ENCODE data around the gene OCEL1. TPM values are rescaled to one million over a fixed set of nuclear protein-coding genes. Genes with fewer than 3 reads are reported as not detected.

Gene OCEL1
- total RNA-seq, 4 donors from 2014 or later: 9.7 to 33.5 (median 21.8) TPM

GRCh38 chr19:17262557-17262956 lies 36.5 kb downstream of the OCEL1 start:
- intact Hi-C loops (cut with DNase I): loop anchor here (10.0 kb wide), 1 partner anchor 48 kb away; the partner anchor contains the start of gene USE1
- Histone ChIP-seq H3K36me3 (no peaks in the 10 kb centered on the region), H3K27me3 (no peaks in the 10 kb centered on the region), H3K4me1 (no peaks in the 10 kb centered on the region), H3K27ac (no peak overlapping the region), H3K4me3 (replicated peaks in 1 of 3) (no peak overlapping the region), H3K9me3 (no peaks in the 10 kb centered on the region)
- TF ChIP-seq, protein P1, sequence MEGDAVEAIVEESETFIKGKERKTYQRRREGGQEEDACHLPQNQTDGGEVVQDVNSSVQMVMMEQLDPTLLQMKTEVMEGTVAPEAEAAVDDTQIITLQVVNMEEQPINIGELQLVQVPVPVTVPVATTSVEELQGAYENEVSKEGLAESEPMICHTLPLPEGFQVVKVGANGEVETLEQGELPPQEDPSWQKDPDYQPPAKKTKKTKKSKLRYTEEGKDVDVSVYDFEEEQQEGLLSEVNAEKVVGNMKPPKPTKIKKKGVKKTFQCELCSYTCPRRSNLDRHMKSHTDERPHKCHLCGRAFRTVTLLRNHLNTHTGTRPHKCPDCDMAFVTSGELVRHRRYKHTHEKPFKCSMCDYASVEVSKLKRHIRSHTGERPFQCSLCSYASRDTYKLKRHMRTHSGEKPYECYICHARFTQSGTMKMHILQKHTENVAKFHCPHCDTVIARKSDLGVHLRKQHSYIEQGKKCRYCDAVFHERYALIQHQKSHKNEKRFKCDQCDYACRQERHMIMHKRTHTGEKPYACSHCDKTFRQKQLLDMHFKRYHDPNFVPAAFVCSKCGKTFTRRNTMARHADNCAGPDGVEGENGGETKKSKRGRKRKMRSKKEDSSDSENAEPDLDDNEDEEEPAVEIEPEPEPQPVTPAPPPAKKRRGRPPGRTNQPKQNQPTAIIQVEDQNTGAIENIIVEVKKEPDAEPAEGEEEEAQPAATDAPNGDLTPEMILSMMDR (IDR thresholded peaks at IDR 0.05): no peak
- no peak for DNase-seq
- 56 to 76% methylated on average over 11 to 16 of the region's 16 CpGs for WGBS, 2 donors

- Histone ChIP-seq H3K27ac (peak overlapping the region in 2 of 3 donors; percentile 48 to 76), H3K4me3 (replicated peaks in 1 of 3) (peak overlapping the region in 1 of 3 donors; percentile 24), H3K9me3 (no peaks in the 10 kb centered on the region), H3K36me3 (no peaks in the 10 kb centered on the region), H3K4me1 (peaks cover 5% of the 10 kb centered on the region in 2 donors), H3K27me3 (no peaks in the 10 kb centered on the region)
- WGBS, 2 donors: 80 to 83% methylated on average over 20 to 23 of the region's 23 CpGs
- TF ChIP-seq, protein P1 (IDR thresholded peaks at IDR 0.05): no peak
- no peak for TF ChIP-seq POLR2A (IDR thresholded peaks at IDR 0.05)
- intact Hi-C loops (cut with DNase I): loop anchor here (10.0 kb wide), 1 partner anchor 49 kb away; the partner anchor contains the start of gene USE1
- no peak for DNase-seq
Measured at GRCh38 chr19:17263712-17264640, 38.0 kb downstream of the OCEL1 start.

GRCh38 chr19:17264641-17264979 lies 38.6 kb downstream of the OCEL1 start, which contains the start of gene USHBP1:
TSS of gene USHBP1 (minus strand) at chr19:17264745. CDS start at chr19:17264299, 446 bp downstream.
- peak; percentile 16 to 22 for DNase-seq
- Histone ChIP-seq H3K27me3 (no peaks in the 10 kb centered on the region), H3K27ac (peak within 1 kb of the TSS in 2 of 3 donors; percentile 48 to 76), H3K36me3 (peaks cover 0 to 3% of the 10 kb centered on the region in 2 donors), H3K9me3 (no peaks in the 10 kb centered on the region), H3K4me1 (peaks cover 5% of the 10 kb centered on the region in 2 donors), H3K4me3 (replicated peaks in 1 of 3) (peak within 1 kb of the TSS in 1 of 3 donors; percentile 24)
- intact Hi-C loops (cut with DNase I): loop anchor here (10.0 kb wide), 1 partner anchor 50 kb away; the partner anchor contains the start of gene USE1
- TF ChIP-seq, protein P1 (IDR thresholded peaks at IDR 0.05): no peak
- TF ChIP-seq POLR2A (IDR thresholded peaks at IDR 0.05): peak in 1 of 2 donors; percentile 16
- 36% methylated on average over 5 of the region's 5 CpGs for WGBS, 2 donors

GRCh38 chr19:17266026-17266425 lies 40.0 kb downstream of the OCEL1 start:
- H3K4me3 ChIP-seq (replicated peaks in 1 of 3): no peak overlapping the region
- 84 to 85% methylated on average over 7 of the region's 7 CpGs for WGBS, 2 donors
- DNase-seq: no peak
- H3K4me1 ChIP-seq: peaks cover 5% of the 10 kb centered on the region in 2 donors
- peaks cover under 1 to 4% of the 10 kb centered on the region in 2 donors for H3K36me3 ChIP-seq
- intact Hi-C loops (cut with DNase I): loop anchor here (10.0 kb wide), 1 partner anchor 51 kb away; the partner anchor contains the start of gene USE1
- H3K27me3 ChIP-seq: no peaks in the 10 kb centered on the region
- H3K27ac ChIP-seq: no peak overlapping the region
- no peaks in the 10 kb centered on the region for H3K9me3 ChIP-seq
- TF ChIP-seq, protein P1 (IDR thresholded peaks at IDR 0.05): no peak
- TF ChIP-seq POLR2A (IDR thresholded peaks at IDR 0.05): no peak
